H1 (cell line): ENCODE data around the gene CANT1. TPM values are rescaled to one million over a fixed set of nuclear protein-coding genes. Genes with fewer than 3 reads are reported as not detected.

ENCODE experiments used
- CTCF ChIA-PET: fragments of 300-600 bp; sonication (Branson Sonifier 250); formaldehyde crosslinking; loops from one replicate; lab custom pipeline; 2021; ENCODE audit not compliant: partially characterized antibody; lab: Charles Lee
- POLR2A ChIA-PET: fragments of 300-600 bp; sonication (Branson Sonifier 250); formaldehyde crosslinking; loops from one replicate; lab custom pipeline; 2021; ENCODE audit warnings: inconsistent platforms; ENCODE audit not compliant: partially characterized antibody; lab: Charles Lee
- DNase-seq, 2 experiments: peaks; one replicate each; pipeline versions ENCODE4 v3.0.0 to v3.0.0-alpha.2; 2010 to 2022; ENCODE audit warnings: low spot score in 2 of 2, low read depth in 1 of 2, mixed read lengths in 1 of 2
- FAIRE-seq: peaks from 2 replicates; lab custom pipeline; 2011; peaks lifted over from hg19 to GRCh38; lab: Jason Lieb, UNC
- H2AFZ ChIP-seq: 2 replicates; pipeline ENCODE4 v1.8.1; 2012; ENCODE audit warnings: low read length, inconsistent platforms
- H2AK5ac ChIP-seq: 2 replicates; pipeline ENCODE4 v1.6.1; 2013; ENCODE audit warnings: low read depth, low read length
- H2BK120ac ChIP-seq: replicated peaks from 2 replicates; pipeline ENCODE3; 2013; ENCODE audit warnings: low read depth, low read length, inconsistent platforms
- H2BK12ac ChIP-seq: 2 replicates; pipeline ENCODE4 v1.6.1; 2013; ENCODE audit warnings: low read depth, low read length
- H2BK15ac ChIP-seq: 2 replicates; pipeline ENCODE4 v1.6.1; 2013; ENCODE audit warnings: low read length
- H2BK20ac ChIP-seq: 2 replicates; pipeline ENCODE4 v1.6.1; 2013; ENCODE audit warnings: low read length
- H2BK5ac ChIP-seq: 2 replicates; pipeline ENCODE4 v1.6.1; 2013; ENCODE audit warnings: low read depth, low read length
- H3K14ac ChIP-seq: 2 replicates; pipeline ENCODE4 v1.6.1; 2013; ENCODE audit warnings: inconsistent platforms; ENCODE audit not compliant: insufficient read length
- H3K18ac ChIP-seq: 2 replicates; pipeline ENCODE4 v1.6.1; 2013; ENCODE audit warnings: low read length; ENCODE audit errors: extremely low read depth
- H3K23ac ChIP-seq: 2 replicates; pipeline ENCODE4 v1.6.1; 2013; ENCODE audit warnings: inconsistent platforms; ENCODE audit not compliant: insufficient read length
- H3K23me2 ChIP-seq: 2 replicates; pipeline ENCODE4 v1.6.1; 2013; ENCODE audit warnings: low read depth, low read length
- H3K27ac ChIP-seq: 2 replicates; pipeline ENCODE4 v1.6.1; 2011; ENCODE audit warnings: low read depth, low read length, inconsistent platforms
- H3K27me3 ChIP-seq, 4 experiments: replicated peaks in 1 of 4; 1 replicate in 1 of 4; 2 replicates in 3 of 4; pipeline versions ENCODE4 v1.6.1 to v1.8.1; 2011 to 2013; ENCODE audit warnings: low read length in 3 of 4, mild to moderate bottlenecking in 3 of 4, inconsistent platforms in 2 of 4, mixed read lengths in 2 of 4, moderate library complexity in 1 of 4; ENCODE audit not compliant: control insufficient read depth in 3 of 4, insufficient read depth in 3 of 4; ENCODE audit errors: extremely low read depth in 1 of 4
- H3K36me3 ChIP-seq, 4 experiments: 2 replicates each; pipeline versions ENCODE4 v1.6.1 to v1.8.1; 2011 to 2013; ENCODE audit warnings: mild to moderate bottlenecking in 4 of 4, low read length in 3 of 4, moderate library complexity in 2 of 4, control low read depth in 1 of 4, inconsistent platforms in 1 of 4; ENCODE audit not compliant: insufficient read depth in 4 of 4, control insufficient read depth in 2 of 4
- H3K4ac ChIP-seq: replicated peaks from 2 replicates; pipeline ENCODE3; 2013; ENCODE audit warnings: low read length, low read depth, mixed read lengths, inconsistent platforms; ENCODE audit not compliant: insufficient read length
- H3K4me1 ChIP-seq, 4 experiments: replicated peaks in 1 of 4; 1 replicate in 1 of 4; 2 replicates in 3 of 4; pipeline versions ENCODE4 v1.6.1 to v1.8.1; 2011 to 2013; ENCODE audit warnings: low read length in 3 of 4, inconsistent platforms in 2 of 4, mixed read lengths in 1 of 4; ENCODE audit not compliant: insufficient read depth in 4 of 4, control insufficient read depth in 3 of 4
- H3K4me2 ChIP-seq, 2 experiments: 2 replicates each; pipeline versions ENCODE4 v1.6.1 to v1.8.1; 2011 to 2013; ENCODE audit warnings: low read depth in 2 of 2, low read length in 2 of 2, control low read depth in 1 of 2, inconsistent platforms in 1 of 2, mild to moderate bottlenecking in 1 of 2; ENCODE audit not compliant: insufficient read depth in 1 of 2
- H3K4me3 ChIP-seq, 4 experiments: fragments of 200-600, 300-600 bp in 1 of 4; sonication (generic), shearing (Covaris generic), sonication (Bioruptor Twin) in 1 of 4; 2 replicates each; pipeline versions ENCODE4 v1.5.1 to v1.8.1; 2011 to 2016; ENCODE audit warnings: low read length in 4 of 4, low read depth in 3 of 4, control low read depth in 2 of 4, inconsistent platforms in 2 of 4, mild to moderate bottlenecking in 2 of 4, mixed read lengths in 1 of 4, moderate library complexity in 1 of 4; ENCODE audit not compliant: insufficient read depth in 2 of 4; ENCODE audit errors: extremely low read depth in 1 of 4
- H3K56ac ChIP-seq: replicated peaks from 2 replicates; pipeline ENCODE3; 2013; ENCODE audit warnings: low read depth, mild to moderate bottlenecking, mixed read lengths, low read length, inconsistent platforms; ENCODE audit not compliant: insufficient read length
- H3K79me1 ChIP-seq: 2 replicates; pipeline ENCODE4 v1.6.1; 2013; ENCODE audit warnings: low read depth, low read length, control low read depth
- H3K79me2 ChIP-seq, 2 experiments: 2 replicates each; pipeline versions ENCODE4 v1.6.1 to v1.8.1; 2012 to 2013; ENCODE audit warnings: low read length in 2 of 2, mild to moderate bottlenecking in 2 of 2, inconsistent platforms in 1 of 2; ENCODE audit not compliant: insufficient read depth in 2 of 2, control insufficient read depth in 1 of 2
- H3K9ac ChIP-seq, 4 experiments: replicated peaks in 1 of 4; 1 replicate in 1 of 4; 2 replicates in 3 of 4; pipeline versions ENCODE4 v1.6.1 to v1.8.1; 2011 to 2013; ENCODE audit warnings: low read depth in 3 of 4, low read length in 3 of 4, control low read depth in 2 of 4, mild to moderate bottlenecking in 2 of 4, moderate library complexity in 2 of 4, inconsistent platforms in 1 of 4; ENCODE audit errors: extremely low read depth in 1 of 4
- H3K9me3 ChIP-seq, 2 experiments: 2 replicates each; pipeline versions ENCODE4 v1.6.1 to v1.8.1; 2012 to 2013; ENCODE audit warnings: mild to moderate bottlenecking in 2 of 2, moderate library complexity in 2 of 2, control low read depth in 1 of 2, inconsistent platforms in 1 of 2, low read depth in 1 of 2, low read length in 1 of 2, mixed read lengths in 1 of 2; ENCODE audit not compliant: insufficient read depth in 2 of 2
- H4K20me1 ChIP-seq, 2 experiments: replicated peaks in 1 of 2; 2 replicates each; pipeline versions ENCODE3 to v1.8.1; 2011 to 2013; ENCODE audit warnings: inconsistent platforms in 2 of 2, low read length in 2 of 2, mild to moderate bottlenecking in 1 of 2; ENCODE audit not compliant: insufficient read depth in 2 of 2, control insufficient read depth in 1 of 2
- H4K5ac ChIP-seq: 2 replicates; pipeline ENCODE4 v1.6.1; 2013; ENCODE audit warnings: low read length, low read depth, mixed read lengths, inconsistent platforms; ENCODE audit not compliant: insufficient read length
- H4K8ac ChIP-seq: 2 replicates; pipeline ENCODE4 v1.8.0; 2013; ENCODE audit warnings: mild to moderate bottlenecking, moderate library complexity, low read length, inconsistent platforms; ENCODE audit not compliant: insufficient read depth; ENCODE audit errors: extremely low read depth
- H4K91ac ChIP-seq: replicated peaks from 2 replicates; pipeline ENCODE3; 2013; ENCODE audit warnings: low read length, mixed read lengths, inconsistent platforms; ENCODE audit not compliant: insufficient read length
- EGR1 ChIP-seq: IDR thresholded peaks from 2 replicates; pipeline ENCODE4 v1.6.1; 2011; ENCODE audit warnings: low read depth, low read length, borderline replicate concordance
- POLR2AphosphoS5 ChIP-seq: IDR thresholded peaks from 2 replicates; pipeline ENCODE4 v1.6.1; 2011; ENCODE audit warnings: low read depth, low read length
- SP1 ChIP-seq: IDR thresholded peaks from 2 replicates; pipeline ENCODE4 v1.6.1; 2011; ENCODE audit warnings: low read depth, low read length
- WGBS, 2 experiments: shearing (Covaris generic) in 1 of 2; methylation state at CpG; one replicate each; pipeline versions ENCODE4 v1.1.6 to v1.1.7; 2013 to 2015; ENCODE audit warnings: low lambda C conversion rate in 2 of 2, mixed read lengths in 2 of 2, inconsistent platforms in 1 of 2, low coverage in 1 of 2, missing lambda C conversion rate in 1 of 2; ENCODE audit not compliant: insufficient replicate concordance in 2 of 2, insufficient coverage in 1 of 2, insufficient read length in 1 of 2; ENCODE audit errors: extremely low coverage in 1 of 2, missing lambda C conversion rate in 1 of 2; 5-methylcytosine and 5-hydroxymethylcytosine counted together
- polyA plus RNA-seq, 7 experiments: library from polyadenylated mRNA; depleted of rRNA in 3 of 7; stranded (reverse) in 5 of 7; unstranded in 2 of 7; fragments of >200 nt in 5 of 7; fragments of 200-250 nt in 2 of 7; gene quantifications; 1 replicate in 5 of 7; 2 replicates in 1 of 7; 4 replicates in 1 of 7; pipeline versions ENCODE4 v1.2.1 to v1.2.3, GENCODE V29; 2011 to 2013; ENCODE audit warnings: missing spikeins in 2 of 7, mixed read lengths in 2 of 7
- total RNA-seq: library from RNA; stranded (reverse); fragmentation: NEBNext Ultra II Directional; extraction: Animal tissue kit (Norgen Biotek cat#: 25700); gene quantifications from 2 replicates; pipeline ENCODE4 v1.2.1, GENCODE V29; 2021

The CANT1 gene
- total and polyA plus RNA-seq, 2 of the 8 experiments (the other 6 are each of a cell fraction or from before 2014, with no cell fraction given), result 23.0 to 32.6 TPM

DNA sequence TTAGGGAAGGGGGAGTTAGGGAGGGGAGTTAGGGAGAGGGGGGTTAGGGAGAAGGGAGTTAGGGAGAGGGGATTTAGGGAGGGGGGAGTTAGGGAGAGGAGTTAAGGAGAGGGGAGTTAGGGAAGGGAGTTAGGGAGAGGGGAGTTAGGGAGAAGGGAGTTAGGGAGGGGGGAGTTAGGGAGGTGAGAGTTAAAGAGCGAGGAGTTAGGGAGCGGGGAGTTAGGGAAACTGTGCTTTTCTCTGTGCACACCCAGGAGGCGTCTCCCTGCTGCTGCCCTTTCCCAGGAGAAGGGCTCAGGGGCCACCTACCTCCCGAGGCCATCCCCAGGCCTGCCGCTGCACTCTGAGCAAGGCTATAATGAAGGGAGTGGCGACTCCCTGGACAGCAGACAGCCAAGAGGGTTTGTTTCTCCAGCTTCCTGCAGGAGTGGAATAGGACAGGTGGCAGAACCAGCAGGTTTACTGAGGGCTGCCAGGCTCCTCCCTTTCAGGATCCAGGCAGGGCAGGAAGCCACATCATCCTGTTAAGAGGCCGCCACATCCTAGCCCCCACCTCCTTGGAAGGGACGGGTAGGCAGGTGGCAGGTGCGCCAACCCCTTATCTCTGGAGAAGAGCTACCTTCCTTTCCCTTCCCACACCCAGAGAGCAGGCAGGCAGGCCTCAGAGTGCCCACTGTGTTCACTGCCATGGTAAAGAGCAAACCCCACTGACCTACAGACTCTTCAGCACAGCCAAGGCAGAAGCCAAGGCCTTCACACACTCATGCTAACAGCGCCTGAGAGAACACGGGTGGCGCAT is 4.3 kb downstream of the CANT1 start:
- H3K4me2 ChIP-seq, result no peak overlapping the region
- POLR2A ChIA-PET, result no interaction called here

More for the DNA sequence above, 4.3 kb downstream of the CANT1 start:
- H2BK20ac ChIP-seq, result no peak overlapping the region
- H4K91ac ChIP-seq, result no peak overlapping the region
- H2BK15ac ChIP-seq, result no peak overlapping the region
- no peaks in the 10 kb centered on the region for H3K9me3 ChIP-seq
- H2BK120ac ChIP-seq, result no peak overlapping the region
- H3K14ac ChIP-seq, result no peak overlapping the region
- H3K79me1 ChIP-seq, result peaks cover 19% of the 10 kb centered on the region
- peaks cover under 1 to 7% of the 10 kb centered on the region in 2 experiments; a peak in 1 of 4 replicates for H3K79me2 ChIP-seq
- peaks cover 28 to 77% (median 75%) of the 10 kb centered on the region in 4 experiments for H3K27me3 ChIP-seq
- no peak overlapping the region for H2AFZ ChIP-seq
- TF ChIP-seq POLR2AphosphoS5, result peak; percentile 58; the same call in 1 of the 2 replicates
- no peak for TF ChIP-seq EGR1
- no peak for TF ChIP-seq SP1
- TF ChIP-seq, all 59 proteins: peak for 1
- Histone ChIP-seq H3K4ac (no peak overlapping the region), H4K8ac (no peak overlapping the region), H3K23ac (no peak overlapping the region), H2BK5ac (no peak overlapping the region), H2AK5ac (no peak overlapping the region), H3K9ac (no peak overlapping the region), H3K18ac (no peak overlapping the region), H3K4me3 (no peak overlapping the region), H3K23me2 (peaks cover 7% of the 10 kb centered on the region), H4K5ac (no peak overlapping the region), H3K56ac (no peak overlapping the region), H3K27ac (no peak overlapping the region), H3K4me1 (peaks cover 0 to 10% (median 7%) of the 10 kb centered on the region in 4 experiments; a peak in 6 of 7 replicates), H4K20me1 (peaks cover 48 to 62% of the 10 kb centered on the region in 2 experiments), H2BK12ac (no peak overlapping the region), H3K36me3 (no peaks in the 10 kb centered on the region)
- CTCF ChIA-PET, result interaction anchor here (0.7 to 1.0 kb wide), 3 partner anchors 15 to 37 kb away, joined by 3 to 4 read pairs (median 4); no protein-coding TSS in a partner anchor
- 96 to 100% methylated on average over 2 to 8 of the region's 12 CpGs for WGBS, 2 experiments
- FAIRE-seq, result no peak
- DNase-seq, result no peak
